ENCODE measurements around the gene CCDC85C. TPM values are rescaled to one million over a fixed set of nuclear protein-coding genes. Genes with fewer than 3 reads are reported as not detected.

CCDC85C gene
- total and polyA plus RNA-seq, 2 experiments from 2014 or later, result 4.5 to 24.9 TPM

- peak within 1 kb of the TSS; percentile 73 for H3K4me3 Mint-ChIP-seq
- H3K9me3 Mint-ChIP-seq, result no peaks in the 10 kb centered on the region
- peak; percentile 58 for DNase-seq (ENCODE audit: low spot score)
- Histone ChIP-seq H3K4me1 (ENCODE audit: insufficient read depth) (peaks cover 3% of the 10 kb centered on the region; the same call in 1 of the 2 replicates), H3K79me2 (replicated peaks; ENCODE audit: insufficient read depth) (no peaks in the 10 kb centered on the region), H3K4me2 (peak within 1 kb of the TSS; percentile 93), H3K36me3 (ENCODE audit: insufficient read depth) (no peaks in the 10 kb centered on the region), H3F3A (replicated peaks; ENCODE audit: low read depth) (0 out of 2 replicates have a peak, but pooled peaks cover 3% of the 10 kb centered on the region), H2AFZ (peak within 1 kb of the TSS; percentile 98), H3K9me2 (ENCODE audit: insufficient read depth) (no peaks in the 10 kb centered on the region), H4K20me1 (replicated peaks; ENCODE audit: insufficient read depth) (no peaks in the 10 kb centered on the region), H3K27me3 (ENCODE audit: insufficient read depth) (peaks cover 29% of the 10 kb centered on the region), H3K4me3 (peak within 1 kb of the TSS; percentile 73), H3K27ac (ENCODE audit: low read depth) (no peak within 1 kb of the TSS)
- ATAC-seq, result peak; percentile 78
- H3K27me3 Mint-ChIP-seq (ENCODE audit: insufficient read depth, low read depth, poor library complexity), result peaks cover 24% of the 10 kb centered on the region
- H3K27ac Mint-ChIP-seq, result no peak within 1 kb of the TSS
- no peaks in the 10 kb centered on the region for H3K36me3 Mint-ChIP-seq (ENCODE audit: low read depth)
- peaks cover 8% of the 10 kb centered on the region for H3K4me1 Mint-ChIP-seq
- TF ChIP-seq EZH2 (IDR thresholded peaks at IDR 0.05; ENCODE audit: low read depth, unreplicated experiment) (peak; percentile 40), ETS1 (IDR thresholded peaks at IDR 0.05) (0 out of 2 replicates have a peak, but pooled peaks have one; percentile 38), ZNF331 (CRISPR knock-in tag; IDR thresholded peaks at IDR 0.05; ENCODE audit: low read depth) (no peak)
Measured at GRCh38 chr14:99644723-99645544, 40.9 kb upstream of the CCDC85C start, which contains the start of gene HHIPL1. HHIPL1 (plus strand) TSS chr14:99645129; CDS start chr14:99645208, 79 bp downstream.

- no peaks in the 10 kb centered on the region for H3K36me3 ChIP-seq (ENCODE audit: insufficient read depth)
- H4K20me1 ChIP-seq (replicated peaks; ENCODE audit: insufficient read depth), result no peaks in the 10 kb centered on the region
- no peaks in the 10 kb centered on the region for H3K36me3 Mint-ChIP-seq (ENCODE audit: low read depth)
- peak overlapping the region; percentile 93; the same call in 1 of the 2 replicates for H3K4me2 ChIP-seq
- DNase-seq (ENCODE audit: low spot score) (no peak), ATAC-seq (peak; percentile 8)
- peak overlapping the region; percentile 55 for H3K4me3 Mint-ChIP-seq
- peaks cover 29% of the 10 kb centered on the region for H3K27me3 ChIP-seq (ENCODE audit: insufficient read depth)
- no peak overlapping the region for H3K27ac Mint-ChIP-seq
- H2AFZ ChIP-seq, result peak overlapping the region; percentile 98
- no peak overlapping the region for H3K27ac ChIP-seq (ENCODE audit: low read depth)
- 0 out of 2 replicates have a peak, but pooled peaks cover 3% of the 10 kb centered on the region for H3F3A ChIP-seq (replicated peaks; ENCODE audit: low read depth)
- H3K4me3 ChIP-seq, result peak overlapping the region; percentile 73
- no peaks in the 10 kb centered on the region for H3K9me2 ChIP-seq (ENCODE audit: insufficient read depth)
- H3K27me3 Mint-ChIP-seq (ENCODE audit: insufficient read depth, low read depth, poor library complexity), result peaks cover 24% of the 10 kb centered on the region
- H3K79me2 ChIP-seq (replicated peaks; ENCODE audit: insufficient read depth), result no peaks in the 10 kb centered on the region
- peaks cover 8% of the 10 kb centered on the region for H3K4me1 Mint-ChIP-seq
- peaks cover 3% of the 10 kb centered on the region; the same call in 1 of the 2 replicates for H3K4me1 ChIP-seq (ENCODE audit: insufficient read depth)
- H3K9me3 Mint-ChIP-seq, result no peaks in the 10 kb centered on the region
- TF ChIP-seq CTCF (conservative IDR thresholded peaks at IDR 0.05; ENCODE audit: low read depth in 2 of 2), result no peak
- TF ChIP-seq JUNB (IDR thresholded peaks at IDR 0.05; ENCODE audit: unreplicated experiment), result no peak
- TF ChIP-seq CREB1 (CRISPR knock-in tag; IDR thresholded peaks at IDR 0.05; ENCODE audit: low read depth), result no peak
- TF ChIP-seq POLR2AphosphoS5 (IDR thresholded peaks at IDR 0.05; ENCODE audit: low read depth), result no peak
- TF ChIP-seq STAT1 (IDR thresholded peaks at IDR 0.05; ENCODE audit: unreplicated experiment), result no peak
- no peak for TF ChIP-seq ZNF462 (CRISPR knock-in tag; IDR thresholded peaks at IDR 0.05)
- no peak for TF ChIP-seq ETS1 (IDR thresholded peaks at IDR 0.05)
Measured at GRCh38 chr14:99644035-99644587, 40.1 kb upstream of the CCDC85C start.
